GM18870 (cell line): ENCODE data around the gene RP9.
"Not testable (repeated sequence)": the region's sequence is repeated elsewhere in the genome, so short reads cannot be mapped to it uniquely, and the experiment has no call there.

Experiments used
- ATAC-seq: cut with Tn5 transposase; IDR thresholded peaks from one replicate; pipeline ENCODE4 v1.9.1; 2021; ENCODE audit warnings: moderate library complexity; ENCODE audit not compliant: unreplicated experiment

The RP9 gene

GRCh38 chr7:33107136-33108066 is 1.8 kb downstream of the RP9 start:
- ATAC-seq: no peak

GRCh38 chr7:33101906-33102305 is 7.3 kb downstream of the RP9 start:
- no peak for ATAC-seq

GRCh38 chr7:33100770-33101169 is 8.4 kb downstream of the RP9 start:
- no peak for ATAC-seq

GRCh38 chr7:33099154-33099940 is 9.9 kb downstream of the RP9 start:
- no peak for ATAC-seq

- not testable (repeated sequence) for ATAC-seq
These were observed 14.4 kb downstream of the RP9 start for GRCh38 chr7:33094745-33095275.

GRCh38 chr7:33093266-33093665 is 15.9 kb downstream of the RP9 start:
- ATAC-seq: no peak

GRCh38 chr7:33091641-33092191 is 17.5 kb downstream of the RP9 start:
- no peak for ATAC-seq

GRCh38 chr7:33091111-33091531 is 18.1 kb downstream of the RP9 start:
- ATAC-seq: no peak

GRCh38 chr7:33089142-33089541 is 20.1 kb downstream of the RP9 start:
- no peak for ATAC-seq

- no peak for ATAC-seq
These were observed 21.3 kb downstream of the RP9 start for GRCh38 chr7:33087858-33088257.

GRCh38 chr7:33087356-33087755 is 21.8 kb downstream of the RP9 start:
- ATAC-seq: no peak

GRCh38 chr7:33079763-33080690 is 29.2 kb downstream of the RP9 start:
- no peak for ATAC-seq

GRCh38 chr7:33079096-33079495 is 30.1 kb downstream of the RP9 start:
- ATAC-seq: no peak

GRCh38 chr7:33076737-33077136 is 32.5 kb downstream of the RP9 start:
- no peak for ATAC-seq

- ATAC-seq: no peak
These were observed 33.2 kb downstream of the RP9 start for GRCh38 chr7:33075818-33076518.

- no peak for ATAC-seq
These were observed 36.0 kb downstream of the RP9 start for GRCh38 chr7:33073243-33073642.

- ATAC-seq: no peak
These were observed 36.7 kb downstream of the RP9 start for GRCh38 chr7:33072471-33072870.

GRCh38 chr7:33070831-33071230 is 38.4 kb downstream of the RP9 start:
- ATAC-seq: no peak

- ATAC-seq: no peak
These were observed 38.9 kb downstream of the RP9 start for GRCh38 chr7:33070277-33070676.

- ATAC-seq: no peak
These were observed 41.3 kb downstream of the RP9 start for GRCh38 chr7:33067921-33068320.
